ENCODE measurements around the gene HINFP. TPM values are rescaled to one million over a fixed set of nuclear protein-coding genes. Genes with fewer than 3 reads are reported as not detected.
A peak's percentile ranks its signal among the peaks of the same experiment; 100 is the strongest.

Gene HINFP
- total RNA-seq, 1 donor from 2014 or later, result 38.5 TPM

- peak overlapping the region; percentile 6 for H3K27ac Mint-ChIP-seq (ENCODE audit: unreplicated experiment)
- peak overlapping the region; percentile 86 for H3K4me3 Mint-ChIP-seq
- DNase-seq (ENCODE audit: low read depth, low spot score), result no peak
- no peak for TF ChIP-seq CTCF (conservative IDR thresholded peaks at IDR 0.05)
- no peaks in the 10 kb centered on the region for H3K36me3 Mint-ChIP-seq (ENCODE audit: low read depth)
- no peaks in the 10 kb centered on the region for H3K27me3 Mint-ChIP-seq (ENCODE audit: low read depth)
- peaks cover 23% of the 10 kb centered on the region for H3K4me1 Mint-ChIP-seq
- no peaks in the 10 kb centered on the region for H3K9me3 Mint-ChIP-seq
Measured at GRCh38 chr11:119109843-119110242, 11.5 kb upstream of the HINFP start.

DNA sequence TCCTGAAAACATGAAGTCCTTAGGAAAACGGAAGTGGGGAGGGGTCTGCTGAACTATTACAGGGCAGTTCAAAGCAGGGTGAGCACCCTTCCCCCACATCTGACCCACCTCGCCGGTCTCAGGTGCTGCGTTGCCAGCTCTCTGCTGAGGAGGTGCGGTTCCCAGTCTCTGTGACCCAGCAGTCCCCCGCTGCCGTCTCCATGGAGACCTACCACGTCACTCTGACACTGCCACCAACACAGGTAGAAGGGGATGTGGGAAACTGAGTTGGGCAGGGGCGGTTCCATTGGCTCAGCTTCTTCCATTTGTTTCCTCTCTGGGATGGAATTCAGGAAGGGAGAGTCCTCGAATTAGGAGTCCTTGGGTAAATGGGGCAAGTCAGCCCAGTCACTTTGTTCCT, 10.9 kb upstream of the HINFP start:
- Mint-ChIP-seq H3K36me3 (ENCODE audit: low read depth) (no peaks in the 10 kb centered on the region), H3K4me3 (peak overlapping the region; percentile 22), H3K4me1 (peaks cover 23% of the 10 kb centered on the region), H3K9me3 (no peaks in the 10 kb centered on the region), H3K27me3 (ENCODE audit: low read depth) (no peaks in the 10 kb centered on the region), H3K27ac (ENCODE audit: unreplicated experiment) (no peak overlapping the region)
- TF ChIP-seq CTCF (conservative IDR thresholded peaks at IDR 0.05), result no peak
- DNase-seq (ENCODE audit: low read depth, low spot score), result no peak

DNA sequence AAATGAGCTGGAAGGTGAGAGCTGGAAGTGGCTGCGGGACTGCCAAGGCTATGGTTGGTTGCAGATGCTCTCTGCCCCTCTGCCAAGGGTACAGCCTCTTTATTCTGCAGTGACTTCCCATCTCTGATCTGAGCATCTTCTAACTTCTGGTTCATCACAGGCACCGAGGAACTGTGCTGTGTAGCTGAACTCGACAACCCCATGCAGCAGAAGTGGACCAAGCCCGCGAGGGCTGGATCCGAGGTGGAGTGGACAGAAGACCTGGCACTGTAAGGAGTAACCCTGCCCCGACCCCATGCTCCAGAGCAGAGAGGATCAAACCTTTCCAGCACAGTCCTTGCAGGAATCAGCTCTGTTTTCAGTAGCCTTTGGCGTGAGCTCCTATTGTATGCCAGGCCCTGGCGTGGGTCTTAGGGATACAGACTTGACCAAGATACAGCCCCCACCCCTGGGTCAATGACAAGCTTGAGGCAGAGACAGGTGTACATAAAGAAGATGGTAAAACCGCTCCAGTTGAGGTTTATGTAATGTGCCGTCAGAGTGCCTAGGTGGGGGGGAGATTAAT, 9.9 kb upstream of the HINFP start:
- H3K4me3 Mint-ChIP-seq, result peak overlapping the region; percentile 38
- TF ChIP-seq CTCF (conservative IDR thresholded peaks at IDR 0.05), result no peak
- H3K4me1 Mint-ChIP-seq, result peaks cover 19% of the 10 kb centered on the region
- H3K36me3 Mint-ChIP-seq (ENCODE audit: low read depth), result no peaks in the 10 kb centered on the region
- DNase-seq (ENCODE audit: low read depth, low spot score), result no peak
- H3K27ac Mint-ChIP-seq (ENCODE audit: unreplicated experiment), result no peak overlapping the region
- no peaks in the 10 kb centered on the region for H3K9me3 Mint-ChIP-seq
- no peaks in the 10 kb centered on the region for H3K27me3 Mint-ChIP-seq (ENCODE audit: low read depth)

DNA sequence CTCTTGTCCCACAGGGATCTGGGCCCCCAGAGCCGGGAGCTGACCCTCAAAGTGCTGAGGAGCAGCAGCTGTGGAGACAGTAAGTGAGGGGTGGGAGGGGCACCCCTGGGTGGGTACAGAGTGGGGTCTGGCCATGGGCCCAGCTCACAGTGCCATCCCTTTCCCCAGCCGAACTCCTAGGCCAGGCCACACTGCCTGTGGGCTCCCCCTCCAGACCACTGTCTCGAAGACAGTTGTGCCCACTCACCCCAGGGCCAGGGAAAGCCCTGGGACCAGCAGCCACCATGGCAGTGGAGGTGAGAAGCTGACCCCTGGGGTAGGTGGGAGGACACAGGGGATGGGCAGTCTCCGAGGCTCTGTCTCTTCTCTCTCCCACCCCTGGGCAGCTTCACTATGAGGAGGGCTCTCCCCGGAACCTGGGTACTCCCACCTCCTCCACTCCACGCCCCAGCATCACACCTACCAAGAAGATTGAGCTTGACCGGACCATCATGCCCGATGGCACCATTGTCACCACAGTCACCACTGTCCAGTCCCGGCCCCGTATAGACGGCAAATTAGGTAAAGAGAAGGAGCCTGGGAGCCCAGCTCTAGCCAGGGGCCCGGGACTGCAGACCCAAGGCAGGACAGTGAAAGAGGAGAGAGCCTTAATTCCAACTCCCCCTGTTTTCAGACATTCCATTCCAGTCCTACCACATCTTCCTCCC, 8.9 kb upstream of the HINFP start:
- H3K27me3 Mint-ChIP-seq (ENCODE audit: low read depth), result no peaks in the 10 kb centered on the region
- no peaks in the 10 kb centered on the region for H3K9me3 Mint-ChIP-seq
- no peak for TF ChIP-seq CTCF (conservative IDR thresholded peaks at IDR 0.05)
- no peaks in the 10 kb centered on the region for H3K36me3 Mint-ChIP-seq (ENCODE audit: low read depth)
- H3K4me3 Mint-ChIP-seq, result no peak overlapping the region
- peaks cover 13% of the 10 kb centered on the region for H3K4me1 Mint-ChIP-seq
- H3K27ac Mint-ChIP-seq (ENCODE audit: unreplicated experiment), result no peak overlapping the region
- DNase-seq (ENCODE audit: low read depth, low spot score), result no peak

GRCh38 chr11:119113716-119114115, 7.7 kb upstream of the HINFP start:
- Mint-ChIP-seq H3K4me1 (peaks cover 5% of the 10 kb centered on the region), H3K27ac (ENCODE audit: unreplicated experiment) (no peak overlapping the region), H3K27me3 (ENCODE audit: low read depth) (no peaks in the 10 kb centered on the region), H3K36me3 (ENCODE audit: low read depth) (no peaks in the 10 kb centered on the region), H3K4me3 (no peak overlapping the region), H3K9me3 (no peaks in the 10 kb centered on the region)
- DNase-seq (ENCODE audit: low read depth, low spot score), result no peak
- no peak for TF ChIP-seq CTCF (conservative IDR thresholded peaks at IDR 0.05)

Data from neural crest cell (in vitro differentiated cells).